Kidney (tissue), 14 donors: ENCODE results near the gene INF2. TPM values are rescaled to one million over a fixed set of nuclear protein-coding genes. Genes with fewer than 3 reads are reported as not detected.
A peak's percentile ranks its signal among the peaks of the same experiment; 100 is the strongest.

Experiments used
- DNase-seq, 5 donors: peaks; one replicate each; pipeline ENCODE4 v3.0.0-alpha.2; 2013 to 2020
- FAIRE-seq: peaks from 2 replicates; lab custom pipeline; 2012; peaks lifted over from hg19 to GRCh38; lab: Jason Lieb, UNC
- H3K27ac ChIP-seq, 2 donors: one replicate each; pipeline ENCODE4 v1.7.0; 2013; ENCODE audit warnings: low read depth in 2 of 2, low read length in 2 of 2, inconsistent platforms in 1 of 2
- H3K27me3 ChIP-seq: one replicate; pipeline ENCODE4 v1.7.1; 2013; ENCODE audit warnings: low read length, inconsistent platforms; ENCODE audit not compliant: control insufficient read depth, insufficient read depth
- H3K36me3 ChIP-seq, 3 donors: one replicate each; pipeline versions ENCODE4 v1.7.0 to v1.7.1; 2013; ENCODE audit warnings: low read length in 3 of 3, control low read depth in 1 of 3, inconsistent platforms in 1 of 3; ENCODE audit not compliant: insufficient read depth in 3 of 3, control insufficient read depth in 2 of 3
- H3K4me1 ChIP-seq, 3 donors: one replicate each; pipeline versions ENCODE4 v1.7.0 to v1.7.1; 2013; ENCODE audit warnings: low read length in 3 of 3, inconsistent platforms in 1 of 3, low read depth in 1 of 3; ENCODE audit not compliant: control insufficient read depth in 2 of 3, insufficient read depth in 2 of 3
- H3K4me3 ChIP-seq, 3 donors: one replicate each; pipeline versions ENCODE4 v1.7.0 to v1.8.1; 2013; ENCODE audit warnings: low read length in 3 of 3, control low read depth in 1 of 3, inconsistent platforms in 1 of 3
- H3K9ac ChIP-seq, 3 donors: one replicate each; pipeline versions ENCODE4 v1.7.0 to v1.7.1; 2013; ENCODE audit warnings: low read length in 3 of 3, control low read depth in 1 of 3, inconsistent platforms in 1 of 3
- H3K9me3 ChIP-seq, 3 donors: one replicate each; pipeline versions ENCODE4 v1.7.0 to v1.7.1; 2013; ENCODE audit warnings: low read length in 3 of 3, control low read depth in 1 of 3, inconsistent platforms in 1 of 3; ENCODE audit not compliant: control insufficient read depth in 2 of 3, insufficient read depth in 1 of 3
- CTCF ChIP-seq: IDR thresholded peaks from 3 replicates; pipeline ENCODE4 v1.5.1; 2012; ENCODE audit warnings: mild to moderate bottlenecking, moderate library complexity, borderline replicate concordance; ENCODE audit not compliant: insufficient read depth; ENCODE audit errors: extremely low read depth
- intact Hi-C: fragments of 100-400 bp; cut with DNase I; formaldehyde crosslinking; loops from one replicate; pipeline ENCODE4 v1.11.1; 2022
- polyA plus RNA-seq: library from polyadenylated mRNA; stranded (reverse); fragments of 350-450 nt; fragmentation: Illumina TruSeq; extraction: RNeasy Lipid Tissue Mini Kit (QIAGEN cat#74804); gene quantifications from one replicate; pipeline ENCODE4 v1.2.3, GENCODE V29; 2014; ENCODE audit warnings: low read depth, low replicate concordance; ENCODE audit not compliant: insufficient read depth
- total RNA-seq: library from RNA; stranded (reverse); fragmentation: NEBNext Ultra II Directional; extraction: Animal tissue kit (Norgen Biotek cat#: 25700); gene quantifications from one replicate; pipeline ENCODE4 v1.2.1, GENCODE V29; 2021
- donor health status: control.
- donor health status: control.
- donor health status: control.
- donor health status: control.
- donor health status: control.
- donor health status: DM: yes; HTN: yes; CAD: no.
- donor health status: Normal renal cell carcinoma (clear cell type).

The INF2 gene
- total and polyA plus RNA-seq, 2 donors from 2014 or later: 58.5 to 82.7 TPM

GRCh38 chr14:104766256-104766862 lies 76.9 kb downstream of the INF2 start:
- Histone ChIP-seq H3K36me3 (no peaks in the 10 kb centered on the region), H3K27ac (no peak overlapping the region), H3K4me1 (peaks cover 0 to 7% (median 0%) of the 10 kb centered on the region in 3 donors), H3K9ac (no peak overlapping the region), H3K9me3 (peaks cover 0 to 3% (median 0%) of the 10 kb centered on the region in 3 donors), H3K4me3 (no peak overlapping the region), H3K27me3 (no peaks in the 10 kb centered on the region)
- no peak for TF ChIP-seq CTCF
- intact Hi-C loops: no loop called here
- no peak for DNase-seq
- FAIRE-seq: no peak

GRCh38 chr14:104766863-104767633 lies 77.6 kb downstream of the INF2 start:
- H3K36me3 ChIP-seq: no peaks in the 10 kb centered on the region
- no peak overlapping the region for H3K4me3 ChIP-seq
- peaks cover 0 to 7% (median 0%) of the 10 kb centered on the region in 3 donors for H3K4me1 ChIP-seq
- no peaks in the 10 kb centered on the region for H3K27me3 ChIP-seq
- no peak for TF ChIP-seq CTCF
- peak overlapping the region; percentile 23 to 34 for H3K27ac ChIP-seq
- H3K9me3 ChIP-seq: peaks cover 0 to 3% (median 0%) of the 10 kb centered on the region in 3 donors
- no peak overlapping the region for H3K9ac ChIP-seq
- FAIRE-seq: no peak
- intact Hi-C loops: no loop called here
- no peak for DNase-seq

GRCh38 chr14:104767634-104767918 lies 78.2 kb downstream of the INF2 start:
- no peak overlapping the region for H3K9ac ChIP-seq
- no peaks in the 10 kb centered on the region for H3K36me3 ChIP-seq
- intact Hi-C loops: no loop called here
- H3K9me3 ChIP-seq: peaks cover 0 to 3% (median 0%) of the 10 kb centered on the region in 3 donors
- H3K27me3 ChIP-seq: no peaks in the 10 kb centered on the region
- no peak for DNase-seq
- H3K27ac ChIP-seq: peak overlapping the region; percentile 23 to 34
- H3K4me1 ChIP-seq: peaks cover 0 to 7% (median 0%) of the 10 kb centered on the region in 3 donors
- no peak for TF ChIP-seq CTCF
- FAIRE-seq: no peak
- H3K4me3 ChIP-seq: no peak overlapping the region
